Activated naive CD4-positive, alpha-beta T cell treated with anti-CD3 and anti-CD28 coated beads, Interleukin-2, amount 50 U/mL, for 24 hours (primary cell): Measurements from ENCODE around the gene OSBPL6.

ENCODE experiments used
- H3K27ac Mint-ChIP-seq: one replicate; pipeline ENCODE4 v1.8.0; 2021; ENCODE audit warnings: mild to moderate bottlenecking, mixed read lengths
- H3K27me3 Mint-ChIP-seq: one replicate; pipeline ENCODE4 v1.8.0; 2021; ENCODE audit warnings: mixed read lengths
- H3K36me3 Mint-ChIP-seq: one replicate; pipeline ENCODE4 v1.8.0; 2021; ENCODE audit warnings: mixed read lengths
- H3K4me1 Mint-ChIP-seq: one replicate; pipeline ENCODE4 v1.8.0; 2021; ENCODE audit warnings: mixed read lengths
- H3K4me3 Mint-ChIP-seq: one replicate; pipeline ENCODE4 v1.8.0; 2021; ENCODE audit warnings: mild to moderate bottlenecking, mixed read lengths
- H3K9me3 Mint-ChIP-seq: one replicate; pipeline ENCODE4 v1.8.0; 2021; ENCODE audit warnings: mixed read lengths

OSBPL6 gene

DNA sequence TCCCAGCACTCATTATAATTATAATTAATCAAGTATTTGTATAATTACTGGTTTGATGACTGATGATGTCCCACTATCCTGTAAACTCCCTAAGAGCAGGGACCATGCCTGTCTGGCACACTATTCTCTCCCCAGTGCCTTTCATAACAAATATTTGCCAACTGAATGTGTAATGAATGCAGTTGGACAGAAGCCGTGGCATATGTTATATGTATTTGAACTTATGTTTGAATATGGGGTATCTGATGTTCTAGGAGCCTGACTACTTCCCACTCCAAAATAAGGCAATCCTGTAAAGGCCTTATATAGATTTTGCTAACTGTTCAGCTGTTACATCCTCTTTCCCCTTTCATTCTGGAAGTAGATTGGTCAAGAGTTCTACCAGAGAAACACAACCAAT is 19.7 kb downstream of the OSBPL6 start:
- Mint-ChIP-seq H3K27me3 (peaks cover 29% of the 10 kb centered on the region), H3K36me3 (no peaks in the 10 kb centered on the region), H3K4me1 (no peaks in the 10 kb centered on the region), H3K9me3 (no peaks in the 10 kb centered on the region), H3K27ac (no peak overlapping the region), H3K4me3 (no peak overlapping the region)

DNA sequence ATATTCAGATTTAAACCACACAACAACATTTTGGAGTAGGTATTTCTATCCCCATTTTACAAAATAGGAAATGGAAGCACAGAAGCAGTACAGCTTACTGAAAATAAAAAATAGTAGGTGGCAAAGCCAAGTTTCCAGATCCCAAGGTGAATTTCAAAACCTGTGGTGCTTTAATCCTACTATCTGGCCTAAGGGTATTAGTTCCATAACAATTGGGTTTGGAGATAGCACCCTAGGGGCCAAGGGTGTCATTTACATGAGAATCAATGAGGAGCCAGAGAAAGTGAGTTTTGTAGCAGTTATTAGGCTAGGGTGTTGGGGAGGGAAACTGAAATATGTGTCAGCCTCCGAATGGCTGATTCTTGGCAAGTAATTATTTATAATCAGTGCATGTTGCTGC is 24.9 kb downstream of the OSBPL6 start:
- H3K27ac Mint-ChIP-seq = no peak overlapping the region
- H3K27me3 Mint-ChIP-seq = peaks cover 26% of the 10 kb centered on the region
- H3K9me3 Mint-ChIP-seq = no peaks in the 10 kb centered on the region
- H3K4me3 Mint-ChIP-seq = no peak overlapping the region
- H3K36me3 Mint-ChIP-seq = no peaks in the 10 kb centered on the region
- no peaks in the 10 kb centered on the region for H3K4me1 Mint-ChIP-seq

DNA sequence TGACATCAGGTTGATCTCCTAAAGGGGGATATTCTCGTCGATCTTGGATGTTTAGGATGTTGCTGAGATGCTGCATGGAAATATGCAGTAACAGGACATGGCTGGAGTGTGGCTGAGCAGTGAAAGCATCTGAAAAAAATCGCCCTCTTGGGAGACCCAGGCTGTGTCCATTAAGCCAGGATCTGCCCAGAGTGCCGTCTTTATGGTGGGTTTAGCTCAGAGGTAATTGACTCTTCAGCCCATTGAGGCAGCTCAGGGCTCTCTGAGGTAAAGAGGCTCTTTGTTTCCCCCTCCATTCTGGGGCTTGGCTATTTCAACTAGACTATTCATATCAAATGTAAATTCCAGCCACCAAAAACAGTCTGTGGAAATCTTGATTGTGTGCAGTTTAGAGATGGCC is 26.5 kb downstream of the OSBPL6 start:
- Mint-ChIP-seq H3K27me3 (peaks cover 32% of the 10 kb centered on the region), H3K27ac (no peak overlapping the region), H3K4me3 (no peak overlapping the region), H3K36me3 (no peaks in the 10 kb centered on the region), H3K4me1 (no peaks in the 10 kb centered on the region), H3K9me3 (no peaks in the 10 kb centered on the region)

DNA sequence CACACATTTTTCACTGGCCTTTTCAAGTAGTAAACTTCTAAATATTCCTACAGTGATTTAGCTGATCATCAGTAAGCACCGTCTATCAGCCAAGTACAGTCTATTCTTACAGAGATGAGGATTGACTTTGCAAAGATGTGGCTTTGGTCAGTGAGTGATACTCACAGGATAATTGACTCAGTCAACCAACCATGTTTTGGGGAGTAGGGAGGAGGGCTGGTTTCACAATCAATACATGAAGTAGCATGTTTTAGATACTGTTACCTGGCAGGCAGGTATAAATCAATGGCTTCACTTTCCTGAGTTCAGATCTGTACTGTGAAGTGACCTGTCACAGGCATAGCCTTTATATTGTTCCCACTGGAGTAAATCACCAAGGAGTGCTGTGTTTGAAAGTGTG is 27.2 kb downstream of the OSBPL6 start:
- no peak overlapping the region for H3K27ac Mint-ChIP-seq
- H3K36me3 Mint-ChIP-seq = no peaks in the 10 kb centered on the region
- peaks cover 34% of the 10 kb centered on the region for H3K27me3 Mint-ChIP-seq
- H3K9me3 Mint-ChIP-seq = no peaks in the 10 kb centered on the region
- H3K4me3 Mint-ChIP-seq = no peak overlapping the region
- no peaks in the 10 kb centered on the region for H3K4me1 Mint-ChIP-seq

DNA sequence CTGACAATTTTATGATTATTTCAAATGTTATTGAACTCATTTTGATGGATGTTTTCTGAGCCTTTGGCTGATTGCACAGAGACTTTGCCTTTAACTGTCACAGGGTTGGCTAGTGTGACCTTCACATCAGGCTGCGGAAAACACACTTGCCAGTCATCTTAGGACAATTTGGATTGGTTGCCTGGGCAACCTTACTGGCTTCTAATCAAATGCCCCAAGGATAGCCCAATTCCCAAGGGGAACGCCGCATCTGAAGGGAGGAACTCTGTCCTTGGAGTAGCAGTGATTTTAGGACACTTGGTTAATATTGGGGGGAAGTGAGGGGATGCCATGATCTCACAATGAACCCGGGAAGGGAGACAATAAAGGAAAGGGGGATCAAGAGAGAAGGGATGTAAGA is 29.5 kb downstream of the OSBPL6 start:
- Mint-ChIP-seq H3K4me3 (no peak overlapping the region), H3K27ac (no peak overlapping the region), H3K4me1 (no peaks in the 10 kb centered on the region), H3K36me3 (no peaks in the 10 kb centered on the region), H3K27me3 (peaks cover 32% of the 10 kb centered on the region), H3K9me3 (no peaks in the 10 kb centered on the region)

DNA sequence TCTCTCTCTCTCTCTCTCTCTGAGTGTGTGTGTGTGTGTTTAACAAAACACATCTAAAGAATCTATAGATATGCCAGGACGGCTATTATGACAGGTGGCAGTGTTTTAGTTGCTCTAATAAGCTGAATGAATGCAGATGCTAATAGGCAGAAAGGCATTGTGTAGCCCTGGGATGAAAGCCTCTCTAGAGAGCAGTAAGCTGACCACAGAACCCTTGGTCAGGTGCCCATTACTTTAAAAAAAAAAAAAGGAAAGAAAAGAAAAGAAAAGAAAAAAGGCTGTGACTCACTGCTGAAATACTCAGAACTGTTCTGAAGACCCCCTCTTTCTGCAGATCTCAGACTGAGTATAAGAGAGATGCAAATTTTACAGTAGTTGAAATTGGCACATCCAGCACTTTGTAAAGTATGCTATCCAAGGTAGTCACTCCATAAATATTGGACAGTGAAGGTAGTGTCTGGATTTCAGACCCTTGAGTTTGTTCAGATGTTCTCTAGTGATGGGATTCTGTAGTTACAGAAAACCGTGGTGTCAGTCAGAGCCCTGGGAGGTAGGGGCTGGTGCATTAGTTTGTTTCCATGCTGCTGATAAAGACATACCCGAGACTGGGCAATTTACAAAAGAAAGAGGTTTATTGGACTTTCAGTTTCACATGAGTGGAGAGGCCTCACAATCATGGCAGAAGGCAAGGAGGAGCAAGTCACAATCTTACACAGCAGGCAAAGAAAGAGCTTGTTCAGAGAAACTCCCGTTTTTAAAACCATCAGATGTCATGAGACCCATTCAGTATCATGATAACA is 30.9 kb downstream of the OSBPL6 start:
- H3K27me3 Mint-ChIP-seq = peaks cover 29% of the 10 kb centered on the region
- H3K4me1 Mint-ChIP-seq = no peaks in the 10 kb centered on the region
- H3K27ac Mint-ChIP-seq = no peak overlapping the region
- H3K4me3 Mint-ChIP-seq = no peak overlapping the region
- no peaks in the 10 kb centered on the region for H3K36me3 Mint-ChIP-seq
- H3K9me3 Mint-ChIP-seq = no peaks in the 10 kb centered on the region

DNA sequence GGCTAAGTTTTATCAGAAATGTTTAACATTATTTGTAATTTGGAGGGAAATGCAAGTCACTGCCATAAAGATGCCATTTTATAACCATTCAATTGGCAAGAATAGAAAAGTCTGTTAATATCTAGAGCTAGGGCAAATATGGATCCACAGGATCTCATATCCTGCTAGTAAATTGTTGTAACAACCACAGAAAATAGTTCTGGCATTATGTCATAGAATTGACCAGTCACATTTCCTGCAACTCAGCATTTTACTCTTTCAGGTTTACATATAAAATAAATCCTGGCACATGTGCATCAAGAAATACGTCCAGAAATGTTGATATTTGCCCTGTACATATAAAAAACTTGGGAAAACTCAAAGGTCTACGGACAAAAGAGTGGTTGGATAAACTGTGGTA is 32.9 kb downstream of the OSBPL6 start:
- Mint-ChIP-seq H3K27me3 (peaks cover 22% of the 10 kb centered on the region), H3K27ac (no peak overlapping the region), H3K9me3 (no peaks in the 10 kb centered on the region), H3K4me1 (no peaks in the 10 kb centered on the region), H3K36me3 (no peaks in the 10 kb centered on the region), H3K4me3 (no peak overlapping the region)

DNA sequence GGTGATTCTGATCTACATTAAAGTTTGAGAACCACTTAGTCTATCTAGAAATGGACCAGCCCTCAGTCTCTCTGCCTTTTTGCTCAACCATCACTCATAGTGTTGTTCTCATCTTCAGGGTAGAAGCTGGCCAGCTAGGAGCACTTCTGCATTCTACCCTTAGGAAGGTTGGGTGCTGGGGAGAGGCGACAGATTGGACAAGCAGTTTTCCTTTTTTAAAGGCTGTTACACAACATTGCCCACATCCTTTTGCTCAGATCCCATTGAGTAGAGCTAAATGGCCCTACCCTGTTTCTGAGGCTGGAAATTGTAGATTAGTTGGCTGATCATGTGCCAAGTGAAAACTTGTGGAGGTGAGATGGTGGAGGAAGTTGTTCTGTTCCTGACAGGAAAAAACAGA is 35.6 kb downstream of the OSBPL6 start:
- Mint-ChIP-seq H3K27me3 (peaks cover 17% of the 10 kb centered on the region), H3K4me3 (no peak overlapping the region), H3K27ac (no peak overlapping the region), H3K36me3 (no peaks in the 10 kb centered on the region), H3K4me1 (no peaks in the 10 kb centered on the region), H3K9me3 (no peaks in the 10 kb centered on the region)

DNA sequence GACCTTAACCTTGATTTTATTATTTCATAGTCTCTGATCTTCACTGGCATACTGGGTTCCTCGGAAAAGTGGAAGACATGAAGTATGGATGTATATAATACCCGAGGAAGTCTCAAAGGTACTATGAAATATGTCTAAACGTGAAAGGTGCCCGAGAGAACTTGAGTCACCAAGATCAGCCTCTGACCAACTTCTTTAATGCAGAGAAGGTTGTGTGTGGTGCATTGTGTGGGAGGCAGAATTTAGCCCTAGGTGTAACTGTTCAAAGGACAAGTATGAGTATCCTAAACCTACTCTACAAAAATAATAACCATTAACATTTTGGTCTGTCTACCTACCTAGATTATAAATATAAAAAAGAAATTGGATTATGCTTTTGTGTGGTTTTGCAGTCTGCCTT is 36.1 kb downstream of the OSBPL6 start:
- Mint-ChIP-seq H3K27ac (no peak overlapping the region), H3K36me3 (no peaks in the 10 kb centered on the region), H3K4me3 (no peak overlapping the region), H3K4me1 (no peaks in the 10 kb centered on the region), H3K9me3 (no peaks in the 10 kb centered on the region), H3K27me3 (peaks cover 14% of the 10 kb centered on the region)

DNA sequence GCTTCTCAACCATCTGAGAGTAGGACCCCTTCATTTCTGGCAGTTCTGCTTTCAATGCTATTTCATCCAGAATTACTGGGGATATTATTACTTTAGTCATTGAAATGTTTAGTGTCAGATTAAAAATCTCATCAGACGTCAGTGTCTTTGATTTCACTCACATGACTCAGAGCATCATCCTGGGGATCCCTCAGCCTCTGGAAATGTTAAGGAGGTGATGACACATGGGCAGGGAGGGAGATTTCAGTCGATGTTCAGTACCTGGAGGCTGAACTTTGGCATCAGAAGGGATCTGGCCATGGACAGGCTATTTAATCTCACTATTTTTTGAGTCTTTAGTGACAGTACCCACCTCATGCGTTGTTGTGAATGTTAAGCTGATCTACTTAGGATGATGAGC is 39.1 kb downstream of the OSBPL6 start:
- no peaks in the 10 kb centered on the region for H3K9me3 Mint-ChIP-seq
- no peaks in the 10 kb centered on the region for H3K4me1 Mint-ChIP-seq
- no peak overlapping the region for H3K27ac Mint-ChIP-seq
- H3K36me3 Mint-ChIP-seq = no peaks in the 10 kb centered on the region
- H3K27me3 Mint-ChIP-seq = peaks cover 13% of the 10 kb centered on the region
- H3K4me3 Mint-ChIP-seq = no peak overlapping the region

DNA sequence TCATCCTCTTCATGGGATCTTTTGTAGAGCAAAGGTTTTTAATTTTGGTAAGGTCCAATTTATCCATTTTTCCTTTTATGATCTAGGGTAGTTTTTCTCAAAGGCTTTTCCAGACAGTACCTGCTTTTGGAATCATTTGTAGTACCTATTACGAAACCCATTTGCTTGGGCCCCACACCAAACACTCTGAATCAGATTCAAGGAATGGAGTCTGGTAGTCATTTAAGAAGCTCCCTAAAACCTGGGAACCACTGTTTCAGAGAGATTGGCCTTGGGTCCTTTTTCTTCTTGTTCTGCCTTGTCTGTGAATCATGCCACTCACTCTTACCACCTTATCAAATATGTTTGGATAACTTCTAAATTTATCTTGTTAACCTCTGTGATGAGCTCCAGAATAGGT is 40.3 kb downstream of the OSBPL6 start:
- Mint-ChIP-seq H3K27me3 (peaks cover 13% of the 10 kb centered on the region), H3K4me3 (no peak overlapping the region), H3K4me1 (no peaks in the 10 kb centered on the region), H3K9me3 (no peaks in the 10 kb centered on the region), H3K27ac (no peak overlapping the region), H3K36me3 (no peaks in the 10 kb centered on the region)

DNA sequence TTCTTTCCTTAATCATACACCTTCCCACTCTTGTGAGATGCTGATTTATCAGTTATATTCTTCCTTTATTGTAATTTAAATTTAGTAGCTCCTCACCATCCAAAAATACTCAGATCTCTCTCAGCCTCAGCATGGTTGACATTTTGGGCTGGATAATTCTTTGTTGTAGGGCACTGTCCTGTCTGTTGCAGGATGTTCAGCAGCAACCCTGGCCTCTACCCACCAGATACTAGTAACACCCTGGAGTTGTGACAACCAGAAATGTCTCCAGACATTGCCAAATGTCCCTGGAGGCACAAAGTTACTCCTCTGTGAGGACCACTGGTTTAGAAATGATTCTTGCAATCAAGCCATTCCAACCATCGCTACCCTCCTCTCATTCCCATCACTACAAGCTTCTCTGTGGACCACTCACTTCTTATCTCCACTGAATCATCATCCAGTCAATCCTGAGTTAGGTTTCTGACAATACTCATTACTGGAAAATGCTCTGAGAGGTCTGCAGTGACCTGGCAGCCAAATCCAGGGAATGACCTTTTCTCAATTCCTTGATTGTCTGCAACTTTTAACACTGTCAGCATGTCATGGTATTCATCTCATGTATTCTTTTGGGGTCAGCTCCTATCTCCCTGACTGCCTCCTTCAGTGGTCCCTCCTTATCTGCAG is 43.3 kb downstream of the OSBPL6 start:
- Mint-ChIP-seq H3K9me3 (no peaks in the 10 kb centered on the region), H3K36me3 (no peaks in the 10 kb centered on the region), H3K27ac (no peak overlapping the region), H3K4me3 (no peak overlapping the region), H3K4me1 (no peaks in the 10 kb centered on the region), H3K27me3 (peaks cover 14% of the 10 kb centered on the region)

DNA sequence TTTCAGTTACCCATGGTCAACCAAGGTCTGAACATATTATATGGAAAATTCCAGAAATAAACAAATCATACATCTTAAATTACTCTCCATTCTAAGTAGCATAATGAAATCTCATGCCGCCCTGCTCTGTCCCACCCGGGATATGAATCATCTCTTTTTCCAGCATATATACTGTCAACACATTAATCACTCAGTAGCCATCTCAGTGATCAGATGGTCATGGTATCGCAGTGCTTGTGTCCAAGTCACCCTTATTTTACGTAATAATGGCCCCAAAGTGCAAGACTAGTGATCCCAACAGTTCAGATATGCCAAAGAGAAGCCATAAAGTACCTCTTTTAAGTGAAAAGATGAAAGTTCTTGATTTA is 43.8 kb downstream of the OSBPL6 start:
- H3K27me3 Mint-ChIP-seq = peaks cover 14% of the 10 kb centered on the region
- no peak overlapping the region for H3K27ac Mint-ChIP-seq
- H3K36me3 Mint-ChIP-seq = no peaks in the 10 kb centered on the region
- H3K4me1 Mint-ChIP-seq = no peaks in the 10 kb centered on the region
- H3K4me3 Mint-ChIP-seq = no peak overlapping the region
- H3K9me3 Mint-ChIP-seq = no peaks in the 10 kb centered on the region

DNA sequence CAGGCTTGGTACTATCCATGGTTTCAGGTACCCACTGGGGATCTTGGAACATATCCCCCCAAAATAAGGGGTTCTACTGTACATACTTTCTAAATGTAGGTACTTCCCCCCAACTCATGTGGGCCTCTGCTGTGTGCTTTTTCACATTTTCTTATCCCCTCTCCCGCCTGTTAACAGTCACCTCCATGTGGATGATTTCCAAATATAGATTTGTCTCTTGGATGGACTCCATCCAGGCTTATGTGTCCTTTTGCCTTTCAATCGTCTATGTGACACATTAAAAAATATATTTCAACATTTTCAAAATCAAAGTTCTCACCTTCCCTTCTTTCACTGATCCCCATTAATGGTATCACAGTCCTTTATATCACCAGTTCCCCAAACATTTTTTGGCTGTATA is 44.4 kb downstream of the OSBPL6 start:
- no peaks in the 10 kb centered on the region for H3K4me1 Mint-ChIP-seq
- H3K27me3 Mint-ChIP-seq = peaks cover 14% of the 10 kb centered on the region
- H3K36me3 Mint-ChIP-seq = no peaks in the 10 kb centered on the region
- no peaks in the 10 kb centered on the region for H3K9me3 Mint-ChIP-seq
- no peak overlapping the region for H3K27ac Mint-ChIP-seq
- no peak overlapping the region for H3K4me3 Mint-ChIP-seq

DNA sequence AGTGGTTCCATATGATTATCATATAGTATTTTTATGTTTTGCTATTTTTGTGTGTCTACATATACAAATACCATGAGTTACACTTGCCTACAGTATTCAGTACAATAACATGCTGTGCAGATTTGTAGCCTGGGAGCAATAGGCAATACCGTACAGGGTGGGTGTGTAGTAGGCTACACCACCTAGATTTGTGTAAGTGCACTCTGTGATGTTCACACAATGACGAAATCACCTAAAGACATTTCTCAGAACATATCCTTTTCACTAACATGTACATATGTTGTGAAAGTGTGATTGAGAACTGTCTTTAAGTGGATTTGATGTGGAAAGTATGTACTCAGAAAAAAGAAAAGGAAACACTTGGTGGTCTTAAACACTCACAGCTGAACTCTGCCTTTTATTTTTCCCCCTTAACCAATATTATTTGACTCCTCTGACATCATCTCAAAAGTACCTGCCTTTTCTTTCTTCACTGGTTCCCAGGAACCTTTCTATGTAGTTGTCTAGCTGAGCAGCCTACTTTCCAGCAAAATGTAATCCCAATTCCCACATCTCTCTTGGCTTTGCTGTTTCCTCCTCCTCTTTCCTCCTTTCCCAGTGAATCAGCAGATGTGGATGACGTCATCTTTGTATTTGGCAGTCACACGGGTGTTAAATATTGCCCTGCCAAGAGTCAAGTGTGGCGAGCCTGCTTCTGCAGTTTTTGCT is 47.7 kb downstream of the OSBPL6 start:
- no peaks in the 10 kb centered on the region for H3K36me3 Mint-ChIP-seq
- H3K9me3 Mint-ChIP-seq = no peaks in the 10 kb centered on the region
- H3K4me3 Mint-ChIP-seq = no peak overlapping the region
- H3K27ac Mint-ChIP-seq = peak overlapping the region; percentile 69
- H3K27me3 Mint-ChIP-seq = peaks cover 12% of the 10 kb centered on the region
- H3K4me1 Mint-ChIP-seq = no peaks in the 10 kb centered on the region

DNA sequence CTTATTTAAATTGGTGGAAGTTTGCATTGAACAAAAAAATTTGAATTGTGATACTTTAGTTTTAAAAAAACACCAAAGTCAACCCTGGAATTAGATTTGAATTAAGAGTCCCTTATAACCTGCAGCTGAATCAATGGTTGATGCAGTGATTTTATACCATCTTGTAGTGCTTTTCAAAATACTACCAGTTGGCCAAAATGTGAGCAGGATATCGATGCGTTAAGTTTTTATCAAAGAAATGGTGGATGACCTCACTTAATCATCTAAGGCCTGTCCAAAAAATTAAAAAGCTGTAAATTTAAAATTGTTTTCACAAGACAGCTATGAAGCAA is 48.2 kb downstream of the OSBPL6 start:
- H3K9me3 Mint-ChIP-seq = no peaks in the 10 kb centered on the region
- H3K27ac Mint-ChIP-seq = peak overlapping the region; percentile 69
- H3K4me1 Mint-ChIP-seq = no peaks in the 10 kb centered on the region
- peaks cover 9% of the 10 kb centered on the region for H3K27me3 Mint-ChIP-seq
- no peak overlapping the region for H3K4me3 Mint-ChIP-seq
- H3K36me3 Mint-ChIP-seq = no peaks in the 10 kb centered on the region
